PC-3 (cell line): Measurements from ENCODE around the gene ZNF445. TPM values are rescaled to one million over a fixed set of nuclear protein-coding genes. Genes with fewer than 3 reads are reported as not detected.

Experiments
- ATAC-seq: fragments of 200-7000 bp; cut with Tn5 transposase; 2 replicates; pipeline ENCODE4 v1.9.1; 2020; ENCODE audit warnings: mild to moderate bottlenecking, moderate library complexity
- BruUV-seq: library from RNA; stranded (reverse); fragments of 400-500 nt; replicated peaks from 2 replicates; lab custom pipeline; 2021; lab: Mats Ljungman, UMichigan
- CTCF ChIA-PET: fragments of 300-600 bp; sonication (Branson Sonifier 250); formaldehyde crosslinking; loops from one replicate; lab custom pipeline; 2022; ENCODE audit warnings: antibody characterized with exemption; lab: Charles Lee
- POLR2A ChIA-PET: fragments of 300-600 bp; sonication (Branson Sonifier 250); formaldehyde crosslinking; loops from one replicate; lab custom pipeline; 2022; ENCODE audit warnings: antibody characterized with exemption; ENCODE audit not compliant: unreplicated experiment; lab: Charles Lee
- DNase-seq: peaks from one replicate; pipeline ENCODE4 v3.0.0-alpha.2; 2015
- H2AFZ ChIP-seq: fragments of 300-600 bp; sonication (generic); 2 replicates; pipeline ENCODE4 v1.6.0; 2016; ENCODE audit warnings: antibody characterized with exemption, low read length
- H3F3A ChIP-seq: fragments of 300-600 bp; sonication (generic); one replicate; pipeline ENCODE4 v1.6.0; 2017; ENCODE audit warnings: antibody characterized with exemption, low read length, control low read depth, mild to moderate bottlenecking; ENCODE audit not compliant: unreplicated experiment
- H3K27ac ChIP-seq: fragments of 300-600 bp; sonication (generic); 2 replicates; pipeline ENCODE4 v1.5.1; 2016; ENCODE audit warnings: mild to moderate bottlenecking, low read length
- H3K27me3 ChIP-seq: fragments of 300-600 bp; sonication (generic); 2 replicates; pipeline ENCODE4 v1.6.1; 2016; ENCODE audit warnings: low read length, mixed read lengths
- H3K36me3 ChIP-seq: fragments of 300-600 bp; sonication (generic); 2 replicates; pipeline ENCODE4 v1.6.1; 2016; ENCODE audit warnings: low read depth, mixed run types, low read length, mixed read lengths
- H3K4me1 ChIP-seq: fragments of 300-600 bp; sonication (generic); 2 replicates; pipeline ENCODE4 v1.5.1; 2016; ENCODE audit warnings: low read length; ENCODE audit not compliant: insufficient read depth
- H3K4me2 ChIP-seq: fragments of 300-600 bp; sonication (generic); 2 replicates; pipeline ENCODE4 v1.6.0; 2016; ENCODE audit warnings: low read length
- H3K4me3 ChIP-seq: fragments of 300-600 bp; sonication (generic); 2 replicates; pipeline ENCODE4 v1.5.1; 2016; ENCODE audit warnings: mild to moderate bottlenecking, low read length, mixed read lengths
- H3K79me2 ChIP-seq: fragments of 300-600 bp; sonication (generic); 2 replicates; pipeline ENCODE4 v1.6.1; 2017; ENCODE audit warnings: low read length, mixed read lengths
- H3K9ac ChIP-seq: fragments of 300-600 bp; sonication (generic); 2 replicates; pipeline ENCODE4 v1.6.0; 2016; ENCODE audit warnings: mild to moderate bottlenecking, low read length
- H3K9me2 ChIP-seq: fragments of 300-600 bp; sonication (generic); replicated peaks from 2 replicates; pipeline ENCODE4 v1.6.1; 2016; ENCODE audit warnings: mixed run types, low read length, mixed read lengths
- H3K9me3 ChIP-seq: fragments of 300-600 bp; sonication (generic); 2 replicates; pipeline ENCODE4 v1.6.1; 2016; ENCODE audit warnings: low read length, mixed read lengths
- H4K20me1 ChIP-seq: fragments of 300-600 bp; sonication (generic); 2 replicates; pipeline ENCODE4 v1.6.1; 2016; ENCODE audit warnings: low read length, mixed read lengths
- CTCF ChIP-seq: fragments of 300-600 bp; sonication (generic); conservative IDR thresholded peaks from 2 replicates; pipeline ENCODE4 v1.5.1; 2017; ENCODE audit warnings: antibody characterized with exemption, low read depth, mild to moderate bottlenecking, low read length
- EZH2 ChIP-seq: fragments of 300-600 bp; sonication (generic); IDR thresholded peaks from one replicate; pipeline ENCODE4 v1.6.1; 2017; ENCODE audit warnings: antibody characterized with exemption, mild to moderate bottlenecking, low read length; ENCODE audit not compliant: unreplicated experiment
- EZH2phosphoT487 ChIP-seq: fragments of 300-600 bp; sonication (generic); IDR thresholded peaks from 2 replicates; pipeline ENCODE4 v1.6.1; 2018; ENCODE audit warnings: mild to moderate bottlenecking, antibody characterized with exemption, low read length, borderline replicate concordance
- intact Hi-C: fragments of 100-400 bp; cut with micrococcal nuclease; formaldehyde crosslinking; loops from 2 replicates; pipeline ENCODE4 v1.9.0; 2023
- total RNA-seq: library from RNA; depleted of rRNA; stranded (reverse); fragments of >200 nt; gene quantifications from 2 replicates; pipeline ENCODE4 v1.2.3, GENCODE V29; 2014

ZNF445 gene
- total RNA-seq, 1 experiment from 2014 or later = 8.2 TPM

- Histone ChIP-seq H3K9ac (no peak overlapping the region), H3K36me3 (peaks cover 5% of the 10 kb centered on the region; the same call in 1 of the 2 replicates), H3K4me2 (no peak overlapping the region), H3K27ac (no peak overlapping the region), H3K79me2 (peaks cover 76% of the 10 kb centered on the region), H4K20me1 (0 out of 2 replicates have a peak, but pooled peaks cover 4% of the 10 kb centered on the region), H3K4me1 (peaks cover 23% of the 10 kb centered on the region), H3K9me3 (no peaks in the 10 kb centered on the region), H3F3A (no peaks in the 10 kb centered on the region), H3K27me3 (no peaks in the 10 kb centered on the region), H3K9me2 (no peaks in the 10 kb centered on the region), H2AFZ (no peak overlapping the region), H3K4me3 (no peak overlapping the region)
- DNase-seq (no peak), ATAC-seq (no peak)
- no peak for TF ChIP-seq EZH2phosphoT487
- TF ChIP-seq CTCF = no peak
- TF ChIP-seq EZH2 = no peak
- CTCF ChIA-PET = no interaction called here
- BruUV-seq = no TSS peak
- intact Hi-C loops = no loop called here
- POLR2A ChIA-PET = interaction anchor here (0.6 kb wide), 1 partner anchor 49 kb away, joined by 12 read pairs; no protein-coding TSS in a partner anchor
Observed at GRCh38 chr3:44470430-44470829, 7.0 kb downstream of the ZNF445 start.

GRCh38 chr3:44469914-44470313 lies 7.6 kb downstream of the ZNF445 start:
- H4K20me1 ChIP-seq = 0 out of 2 replicates have a peak, but pooled peaks cover 4% of the 10 kb centered on the region
- H3K36me3 ChIP-seq = peaks cover 5% of the 10 kb centered on the region; the same call in 1 of the 2 replicates
- 0 out of 2 replicates have a peak overlapping the region, but pooled peaks have one; percentile 48 for H3K4me2 ChIP-seq
- ChIA-PET POLR2A (no interaction called here), CTCF (no interaction called here)
- DNase-seq (no peak), ATAC-seq (no peak)
- H3K27me3 ChIP-seq = no peaks in the 10 kb centered on the region
- TF ChIP-seq EZH2phosphoT487 = no peak
- TF ChIP-seq CTCF = no peak
- TF ChIP-seq EZH2 = no peak
- no peak overlapping the region for H2AFZ ChIP-seq
- H3K4me3 ChIP-seq = no peak overlapping the region
- no peaks in the 10 kb centered on the region for H3K9me2 ChIP-seq
- H3K27ac ChIP-seq = 0 out of 2 replicates have a peak overlapping the region, but pooled peaks have one; percentile 71
- peaks cover 71% of the 10 kb centered on the region for H3K79me2 ChIP-seq
- no peaks in the 10 kb centered on the region for H3F3A ChIP-seq
- no peaks in the 10 kb centered on the region for H3K9me3 ChIP-seq
- BruUV-seq = no TSS peak
- intact Hi-C loops = no loop called here
- no peak overlapping the region for H3K9ac ChIP-seq
- peaks cover 23% of the 10 kb centered on the region for H3K4me1 ChIP-seq
